ENCODE data around the gene TP63. TPM values are rescaled to one million over a fixed set of nuclear protein-coding genes. Genes with fewer than 3 reads are reported as not detected.

The TP63 gene
- total RNA-seq, 1 experiment from 2014 or later: 3.6 TPM

- Histone ChIP-seq H3K27ac (peak overlapping the region; percentile 98), H2AFZ (no peak overlapping the region), H3K27me3 (ENCODE audit: insufficient read depth, low read depth) (no peaks in the 10 kb centered on the region), H3K9me3 (ENCODE audit: insufficient read depth, low read depth) (peaks cover 39% of the 10 kb centered on the region), H4K20me1 (ENCODE audit: insufficient read depth) (no peaks in the 10 kb centered on the region), H3K4me2 (peak overlapping the region; percentile 52), H3F3A (ENCODE audit: insufficient read depth, low read depth) (peaks cover 35% of the 10 kb centered on the region), H3K36me3 (ENCODE audit: low read depth) (0 out of 2 replicates have a peak, but pooled peaks cover 8% of the 10 kb centered on the region), H3K9me2 (ENCODE audit: insufficient read depth) (no peaks in the 10 kb centered on the region), H3K79me2 (ENCODE audit: low read depth) (no peaks in the 10 kb centered on the region), H3K4me1 (replicated peaks; ENCODE audit: insufficient read depth) (peaks cover 54% of the 10 kb centered on the region), H3K4me3 (0 out of 2 replicates have a peak overlapping the region, but pooled peaks have one; percentile 7)
- BruUV-seq (replicated peaks): no TSS peak
- CTCF ChIA-PET: interaction anchor here (2.5 kb wide), 1 partner anchor 39 kb away, joined by 5 read pairs; no protein-coding TSS in a partner anchor
- peak in 1 of 2 experiments; percentile 81 for DNase-seq
- POLR2A ChIA-PET (ENCODE audit: unreplicated experiment): interaction anchor here (0.7 kb wide), 1 partner anchor 337 kb away, joined by 11 read pairs; no protein-coding TSS in a partner anchor
- TF ChIP-seq CTCF (conservative IDR thresholded peaks at IDR 0.05): no peak
- no peak for TF ChIP-seq EZH2 (IDR thresholded peaks at IDR 0.05; ENCODE audit: low read depth)
- intact Hi-C loops (cut with micrococcal nuclease; ENCODE audit: unreplicated experiment): loop anchor here (1.0 kb wide), 2 partner anchors 28 to 153 kb away; no protein-coding TSS in a partner anchor
Measured at GRCh38 chr3:189909573-189909972, 278.4 kb downstream of the TP63 start.

- Histone ChIP-seq H3K36me3 (ENCODE audit: low read depth) (0 out of 2 replicates have a peak, but pooled peaks cover 9% of the 10 kb centered on the region), H3K4me2 (no peak overlapping the region), H3K9me2 (ENCODE audit: insufficient read depth) (no peaks in the 10 kb centered on the region), H3K4me3 (no peak overlapping the region), H2AFZ (no peak overlapping the region), H3K79me2 (ENCODE audit: low read depth) (no peaks in the 10 kb centered on the region), H3K9me3 (ENCODE audit: insufficient read depth, low read depth) (peaks cover 46% of the 10 kb centered on the region), H3K27me3 (ENCODE audit: insufficient read depth, low read depth) (no peaks in the 10 kb centered on the region), H3F3A (ENCODE audit: insufficient read depth, low read depth) (peaks cover 49% of the 10 kb centered on the region), H4K20me1 (ENCODE audit: insufficient read depth) (no peaks in the 10 kb centered on the region), H3K27ac (peak overlapping the region; percentile 98), H3K4me1 (replicated peaks; ENCODE audit: insufficient read depth) (peaks cover 69% of the 10 kb centered on the region)
- DNase-seq: peak; percentile 36 to 44
- POLR2A ChIA-PET (ENCODE audit: unreplicated experiment): interaction anchor here (0.5 to 0.8 kb wide), 3 partner anchors 12 to 34 kb away, joined by 3 to 12 read pairs (median 7); no protein-coding TSS in a partner anchor
- TF ChIP-seq CTCF (conservative IDR thresholded peaks at IDR 0.05) (no peak), EZH2 (IDR thresholded peaks at IDR 0.05; ENCODE audit: low read depth) (no peak)
- BruUV-seq (replicated peaks): no TSS peak
- CTCF ChIA-PET: no interaction called here
- intact Hi-C loops (cut with micrococcal nuclease; ENCODE audit: unreplicated experiment): no loop called here
Measured at GRCh38 chr3:189911001-189911400, 279.8 kb downstream of the TP63 start.

- BruUV-seq (replicated peaks): no TSS peak
- intact Hi-C loops (cut with micrococcal nuclease; ENCODE audit: unreplicated experiment): no loop called here
- H3K9me3 ChIP-seq (ENCODE audit: insufficient read depth, low read depth): peaks cover 41% of the 10 kb centered on the region
- H3K79me2 ChIP-seq (ENCODE audit: low read depth): no peaks in the 10 kb centered on the region
- ChIA-PET POLR2A (ENCODE audit: unreplicated experiment) (interaction anchor here (0.6 to 0.9 kb wide), 2 partner anchors 23 to 253 kb away, joined by 4 to 5 read pairs; no protein-coding TSS in a partner anchor), CTCF (no interaction called here)
- H4K20me1 ChIP-seq (ENCODE audit: insufficient read depth): no peaks in the 10 kb centered on the region
- peak; percentile 51 to 76 for DNase-seq
- H3K27me3 ChIP-seq (ENCODE audit: insufficient read depth, low read depth): no peaks in the 10 kb centered on the region
- TF ChIP-seq EZH2 (IDR thresholded peaks at IDR 0.05; ENCODE audit: low read depth): no peak
- TF ChIP-seq CTCF (conservative IDR thresholded peaks at IDR 0.05): no peak
- no peaks in the 10 kb centered on the region for H3K9me2 ChIP-seq (ENCODE audit: insufficient read depth)
- peak overlapping the region; percentile 37 for H3K4me2 ChIP-seq
- peaks cover 16% of the 10 kb centered on the region; the same call in 1 of the 2 replicates for H3K36me3 ChIP-seq (ENCODE audit: low read depth)
- H3K4me3 ChIP-seq: no peak overlapping the region
- H2AFZ ChIP-seq: peak overlapping the region; percentile 51
- peaks cover 30% of the 10 kb centered on the region for H3F3A ChIP-seq (ENCODE audit: insufficient read depth, low read depth)
- H3K4me1 ChIP-seq (replicated peaks; ENCODE audit: insufficient read depth): peaks cover 45% of the 10 kb centered on the region
- peak overlapping the region; percentile 88 for H3K27ac ChIP-seq
Measured at GRCh38 chr3:189914799-189915198, 283.6 kb downstream of the TP63 start.

Data from PC-9 (cell line).